HG02840 (cell line): ENCODE data around the gene PPA1.
"Not testable (repeated sequence)": the region's sequence is repeated elsewhere in the genome, so short reads cannot be mapped to it uniquely, and the experiment has no call there.

Experiments
- ATAC-seq: cut with Tn5 transposase; IDR thresholded peaks from one replicate; pipeline ENCODE4 v1.9.1; 2021; ENCODE audit warnings: mild to moderate bottlenecking, moderate library complexity, moderate number of reproducible peaks; ENCODE audit not compliant: unreplicated experiment, low FRiP score

Gene PPA1

DNA sequence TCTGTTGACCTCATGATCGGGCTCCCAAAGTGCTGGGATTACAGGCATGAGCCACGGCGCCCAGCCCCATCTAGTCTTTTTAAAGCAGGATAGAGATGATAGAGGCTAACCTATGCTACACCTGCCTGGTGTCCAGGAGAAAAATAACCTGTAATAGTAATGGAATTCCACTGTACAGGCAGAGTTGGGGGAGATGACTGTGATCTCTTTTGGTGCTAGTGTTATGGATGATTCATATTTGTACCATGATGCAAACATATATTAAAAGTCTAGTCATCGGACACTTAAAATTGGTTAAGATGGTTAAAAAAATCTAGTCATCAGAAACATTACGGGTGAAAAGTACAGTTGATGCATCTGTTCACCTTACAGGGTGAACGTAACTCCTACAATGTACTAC is 56.8 kb downstream of the PPA1 start:
- ATAC-seq, result no peak

DNA sequence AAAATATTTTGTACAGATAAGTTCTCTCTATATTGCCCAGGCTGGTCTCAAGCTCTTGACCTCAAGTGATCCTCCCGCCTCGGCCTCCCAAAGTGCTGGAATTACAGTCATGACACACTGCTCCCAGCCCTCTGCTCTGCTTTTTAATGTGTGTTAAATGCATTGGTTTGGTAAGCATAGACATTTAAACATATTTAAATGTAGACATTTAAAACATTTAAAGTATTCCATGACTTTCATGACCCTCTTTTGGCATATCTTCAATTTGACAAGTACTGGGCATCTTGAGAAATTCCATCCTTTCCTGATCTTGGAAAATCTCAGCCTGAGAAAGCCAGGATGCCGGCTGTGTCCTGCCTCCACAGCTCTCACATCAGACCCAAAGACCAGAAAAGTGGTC is 57.7 kb downstream of the PPA1 start:
- no peak for ATAC-seq

DNA sequence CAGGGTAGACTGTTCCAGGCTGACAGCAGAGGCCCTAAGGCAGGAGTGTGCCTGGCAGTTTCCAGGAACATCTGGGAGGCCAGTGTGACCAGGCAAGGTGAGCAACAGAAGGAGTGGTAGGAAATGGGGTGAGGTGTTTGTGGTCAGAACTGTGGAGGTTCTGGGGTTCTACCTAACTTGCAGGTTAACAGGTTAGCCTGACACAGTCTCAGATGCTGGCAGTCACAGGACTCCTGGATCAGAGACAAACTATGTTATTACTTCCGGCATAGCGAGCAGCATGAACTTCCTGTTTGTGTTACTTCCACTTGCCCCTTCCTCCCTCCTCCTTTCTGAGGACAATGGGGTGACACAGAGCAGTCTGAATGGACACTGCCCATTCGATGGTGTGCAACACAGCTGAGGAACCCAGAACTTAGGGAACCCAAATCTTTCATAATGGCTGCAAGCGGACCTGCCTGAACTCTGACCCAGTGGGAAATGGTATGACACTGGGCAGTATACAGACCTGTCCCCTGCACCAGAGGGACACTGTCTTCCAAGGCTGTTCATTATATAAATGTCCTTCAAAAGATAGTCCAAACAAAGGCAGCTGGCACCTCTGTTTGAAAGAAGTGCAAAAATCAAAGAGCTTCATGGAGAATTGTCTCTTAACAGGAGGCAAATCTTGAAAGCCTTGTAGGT is 59.0 kb downstream of the PPA1 start:
- no peak for ATAC-seq

DNA sequence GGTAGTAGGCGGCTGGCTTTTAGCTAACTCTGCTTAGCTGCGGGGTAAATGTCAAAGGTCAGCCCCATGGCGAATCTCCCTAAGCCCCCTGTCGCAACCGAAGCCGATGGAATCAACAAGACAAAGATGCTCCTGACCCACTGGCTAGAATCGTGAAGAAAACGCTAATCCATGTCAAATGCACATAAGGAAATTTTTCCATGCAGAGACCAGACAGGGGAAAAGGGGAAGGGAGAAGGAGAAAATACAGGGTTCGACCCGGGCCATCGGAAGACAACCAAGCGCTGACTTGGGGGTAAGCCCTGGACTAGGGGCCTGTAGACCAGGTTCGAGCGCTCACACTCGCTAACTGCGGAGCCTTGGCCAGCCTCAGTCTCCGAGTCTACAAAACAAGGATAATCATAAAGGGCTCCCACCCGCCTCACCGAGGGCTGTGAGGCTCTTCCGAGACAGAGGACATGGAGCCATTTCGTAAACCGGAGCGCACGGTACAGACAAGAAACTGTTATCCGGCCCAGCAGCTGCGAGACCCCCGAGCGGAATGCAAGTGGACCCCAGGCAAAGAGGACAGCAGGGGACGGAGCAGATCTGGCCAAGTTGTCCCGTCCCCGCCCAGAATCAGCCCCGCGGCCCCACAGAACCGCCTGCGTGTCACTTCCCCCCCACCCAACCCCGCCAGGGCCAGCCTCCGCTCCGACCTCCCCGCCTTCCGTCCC is 63.4 kb downstream of the PPA1 start:
- ATAC-seq, result peak; percentile 7

DNA sequence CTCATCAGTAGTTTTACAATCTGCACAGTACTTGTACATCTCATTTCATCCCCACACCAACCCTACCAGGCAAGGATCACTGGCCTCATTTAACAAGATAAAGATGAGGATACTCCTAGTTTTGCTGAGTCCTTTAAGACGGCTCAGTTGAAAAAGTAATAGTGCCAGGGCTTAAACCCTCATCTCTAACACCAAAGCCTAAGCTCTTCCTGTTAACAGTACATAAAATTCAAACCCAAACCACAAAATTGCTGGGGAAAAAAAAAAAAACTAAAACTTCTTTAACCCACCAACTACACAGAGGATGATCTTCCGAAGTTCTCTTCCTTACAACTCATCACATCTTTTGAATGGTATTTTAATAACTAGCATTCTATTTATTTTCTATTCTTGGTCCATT is 64.2 kb downstream of the PPA1 start:
- no peak for ATAC-seq

DNA sequence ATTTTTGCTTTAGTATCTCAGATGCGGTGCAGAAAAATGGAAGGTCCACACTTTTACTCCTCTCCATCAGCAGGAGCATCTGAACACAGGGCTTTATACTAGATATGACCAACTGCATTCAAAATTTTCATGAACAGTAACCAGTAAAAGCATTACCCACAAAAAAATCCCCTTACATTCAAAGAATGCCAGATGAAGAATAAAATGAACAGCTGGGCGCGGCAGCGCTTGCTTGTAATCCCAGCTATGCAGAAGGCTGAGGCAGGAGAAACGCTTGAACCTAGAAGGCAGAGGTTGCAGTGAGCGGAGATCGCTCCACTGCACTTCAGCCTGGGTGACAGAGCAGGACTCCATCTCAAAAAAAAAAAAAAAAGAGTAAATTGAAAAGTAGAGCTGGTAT is 66.0 kb downstream of the PPA1 start:
- no peak for ATAC-seq

DNA sequence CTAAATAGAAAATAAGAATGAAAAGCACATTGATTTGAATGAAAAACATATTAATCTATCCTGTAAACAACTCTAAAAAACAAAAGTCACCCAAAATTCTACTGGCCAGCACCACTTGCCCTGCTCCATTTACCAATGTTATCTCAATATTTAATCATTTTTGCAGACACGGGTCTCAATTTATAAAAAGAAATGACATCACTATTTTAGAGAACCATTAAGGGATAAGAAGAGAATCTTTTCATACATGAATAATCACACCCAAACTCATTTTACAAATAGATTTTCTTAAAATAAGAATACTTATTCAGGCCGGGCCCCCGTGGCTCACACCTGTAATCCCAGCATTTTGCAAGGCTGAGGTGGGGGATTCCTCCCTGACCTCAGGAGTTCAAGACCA is 66.8 kb downstream of the PPA1 start:
- ATAC-seq, result no peak

DNA sequence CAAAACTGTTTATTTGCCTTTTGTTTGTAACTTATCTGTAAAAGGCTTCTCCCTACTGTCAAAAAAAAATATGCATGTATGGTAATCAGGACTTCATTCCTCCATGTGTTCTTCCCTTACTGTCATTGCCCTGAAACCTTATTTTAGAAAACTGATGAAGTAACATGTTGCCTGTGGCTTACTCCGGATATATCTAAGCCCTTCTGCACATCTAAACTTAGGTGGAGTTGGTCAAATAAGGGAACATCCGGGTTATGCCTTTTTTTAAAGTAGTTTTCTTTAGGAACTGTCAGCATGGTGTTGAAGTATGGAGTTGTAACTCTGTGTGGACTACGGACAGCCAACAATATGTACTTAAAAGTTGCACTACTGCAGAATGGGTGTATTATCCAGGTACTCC is 69.1 kb downstream of the PPA1 start:
- ATAC-seq, result no peak

DNA sequence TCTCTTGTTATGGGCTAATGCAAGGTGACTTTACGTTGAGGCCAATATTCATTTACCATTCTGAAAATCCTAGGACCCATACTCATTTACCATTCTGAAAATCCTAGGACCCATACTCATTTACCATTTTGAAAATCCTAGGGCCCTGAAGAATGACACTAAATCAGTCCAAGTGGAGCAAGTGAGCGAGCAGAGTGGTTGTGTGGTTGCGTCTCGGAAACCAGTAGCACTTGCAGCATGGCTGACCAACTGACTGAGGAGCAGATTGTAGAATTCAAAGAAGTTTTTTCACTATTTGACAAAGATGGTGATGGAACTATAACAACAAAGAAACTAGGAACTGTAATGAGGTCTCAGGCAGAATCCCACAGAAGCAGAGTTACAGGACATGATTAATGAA is 69.8 kb downstream of the PPA1 start:
- ATAC-seq, result no peak

DNA sequence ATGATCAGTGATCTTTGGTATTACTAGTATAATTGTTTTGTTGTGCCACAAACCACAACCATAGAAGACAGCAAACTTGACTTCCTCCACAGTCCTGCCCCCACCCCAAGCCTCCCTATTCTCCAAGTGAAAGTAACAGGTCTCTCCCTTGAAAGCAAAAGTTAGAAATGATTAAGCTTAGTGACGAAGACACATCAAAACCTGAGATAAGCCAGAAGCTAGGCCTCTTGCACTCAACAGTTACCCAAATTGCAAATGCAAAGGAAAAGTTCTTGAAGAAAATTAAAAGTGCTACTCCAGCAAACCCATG is 70.4 kb downstream of the PPA1 start:
- no peak for ATAC-seq

DNA sequence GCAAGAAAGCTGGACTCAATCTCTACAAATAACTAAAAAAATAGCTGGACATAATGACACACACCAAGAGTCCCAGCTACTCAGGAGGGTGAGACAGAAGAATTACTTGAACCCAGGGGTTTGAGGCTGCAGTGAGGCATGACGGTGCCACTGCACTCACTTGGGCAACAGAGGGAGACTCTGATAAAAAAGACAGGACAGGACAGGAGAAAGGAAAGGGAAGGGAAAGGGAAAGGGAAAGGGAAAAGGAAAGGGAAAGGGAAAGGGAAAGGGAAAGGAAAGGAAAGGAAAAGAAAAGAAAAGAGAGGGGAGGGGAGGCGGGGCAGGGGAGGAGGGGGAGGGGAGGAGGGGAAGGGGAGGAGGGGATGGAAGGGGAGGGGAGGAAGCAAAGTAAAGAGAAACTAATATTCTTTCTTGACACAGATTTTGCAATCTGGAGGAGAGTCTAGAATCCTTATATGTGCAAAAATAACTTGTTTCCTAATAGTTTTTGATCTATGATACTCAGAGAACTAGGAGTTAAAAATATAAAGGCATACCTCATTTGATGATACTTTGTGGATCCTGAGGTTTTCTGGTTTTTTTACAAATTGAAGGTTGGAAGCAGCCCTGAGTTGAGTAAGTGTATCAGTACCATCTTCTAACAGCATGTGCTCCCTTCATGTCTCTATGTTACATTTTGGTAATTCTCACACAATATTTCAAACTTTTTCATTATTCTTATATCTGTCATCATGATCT is 70.9 kb downstream of the PPA1 start:
- no peak for ATAC-seq

DNA sequence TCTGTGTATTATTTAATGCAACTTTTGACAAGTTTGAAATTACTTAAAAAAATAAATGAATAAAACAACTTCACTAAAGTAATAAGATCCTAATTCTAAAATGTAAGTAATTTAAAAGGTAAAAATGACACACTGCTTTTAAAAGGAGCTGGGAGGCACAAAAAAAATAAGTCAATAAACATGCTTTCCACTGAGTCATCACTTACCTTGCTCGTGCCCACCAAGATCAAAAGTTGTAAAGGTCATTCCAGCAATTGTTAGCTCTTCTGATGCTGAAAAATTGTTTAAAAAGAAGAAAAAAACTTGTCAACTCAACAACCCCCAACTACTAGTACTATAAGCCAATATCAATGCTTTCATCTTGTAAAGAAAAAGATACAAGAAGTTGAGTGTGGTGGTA is 72.4 kb downstream of the PPA1 start:
- no peak for ATAC-seq

DNA sequence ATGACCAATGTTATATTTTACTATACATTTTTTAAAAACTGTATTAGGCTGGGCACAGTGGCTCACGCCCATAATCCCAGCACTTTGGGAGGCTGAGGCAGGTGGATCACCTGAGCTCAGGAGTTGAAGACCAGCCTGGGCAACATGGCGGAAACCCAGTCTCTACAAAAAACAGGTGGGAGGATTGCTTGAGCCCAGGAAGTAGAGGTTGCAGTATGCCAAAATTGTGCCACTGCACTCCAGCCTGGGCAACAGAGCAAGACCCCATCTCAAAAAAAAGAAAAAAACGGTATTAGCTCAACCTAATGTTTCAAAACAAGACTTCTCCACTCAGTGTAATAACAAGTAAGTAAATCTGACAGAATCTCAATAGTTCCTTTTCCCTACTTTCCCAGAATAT is 73.9 kb downstream of the PPA1 start:
- not testable (repeated sequence) for ATAC-seq

DNA sequence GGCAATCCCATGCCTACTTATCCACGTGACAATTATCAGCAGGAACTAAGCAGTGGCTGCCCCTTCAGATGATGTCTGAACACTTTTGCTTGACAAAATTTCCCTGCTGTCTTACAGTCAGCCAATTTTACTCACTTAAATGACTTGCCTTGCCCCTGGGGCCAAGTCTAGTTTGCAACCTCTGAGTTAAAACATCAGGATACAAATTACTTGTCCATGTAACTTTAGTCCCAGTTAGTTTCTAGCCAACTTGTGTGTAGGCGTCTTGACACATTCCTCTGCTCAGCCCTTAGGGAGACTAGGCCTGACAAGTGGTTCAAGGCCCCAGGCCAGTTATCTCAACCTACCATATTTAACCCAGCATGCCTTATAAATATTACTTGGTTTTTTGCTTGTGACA is 75.1 kb downstream of the PPA1 start:
- ATAC-seq, result no peak

DNA sequence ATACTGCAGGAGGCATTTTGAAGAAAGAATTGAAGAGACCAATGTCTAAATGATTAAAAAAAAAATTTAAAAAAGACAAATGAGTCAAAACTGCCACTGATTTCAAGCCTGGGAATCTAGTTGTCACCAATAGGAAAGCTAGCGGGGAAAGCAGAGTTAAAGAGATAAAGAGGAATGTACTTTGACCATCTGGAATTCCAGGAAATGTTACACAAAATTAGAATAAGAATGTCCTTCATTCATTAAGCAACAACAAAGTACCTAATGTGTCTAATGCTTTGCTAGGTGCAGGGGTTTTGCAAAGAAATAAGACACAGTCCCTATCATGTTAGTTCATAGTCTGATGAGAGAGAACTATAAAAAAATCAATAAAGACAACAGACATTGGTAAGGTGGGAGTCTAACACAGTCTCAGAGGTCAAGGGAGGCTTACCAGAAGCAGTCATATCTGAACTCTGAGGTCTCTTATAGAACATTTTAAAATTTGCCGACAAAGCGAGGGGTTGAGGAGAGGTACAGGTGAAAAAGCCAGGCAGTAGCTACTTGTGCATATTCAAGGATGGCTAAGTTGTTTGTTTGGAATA is 77.9 kb downstream of the PPA1 start:
- no peak for ATAC-seq
